Kidney capillary endothelial cell (primary cell): ENCODE data around the gene PIK3R1.

ENCODE experiments used
- DNase-seq: peaks from one replicate; pipeline ENCODE4 v3.0.0-alpha.2; 2018; ENCODE audit warnings: low spot score

PIK3R1 gene

DNA sequence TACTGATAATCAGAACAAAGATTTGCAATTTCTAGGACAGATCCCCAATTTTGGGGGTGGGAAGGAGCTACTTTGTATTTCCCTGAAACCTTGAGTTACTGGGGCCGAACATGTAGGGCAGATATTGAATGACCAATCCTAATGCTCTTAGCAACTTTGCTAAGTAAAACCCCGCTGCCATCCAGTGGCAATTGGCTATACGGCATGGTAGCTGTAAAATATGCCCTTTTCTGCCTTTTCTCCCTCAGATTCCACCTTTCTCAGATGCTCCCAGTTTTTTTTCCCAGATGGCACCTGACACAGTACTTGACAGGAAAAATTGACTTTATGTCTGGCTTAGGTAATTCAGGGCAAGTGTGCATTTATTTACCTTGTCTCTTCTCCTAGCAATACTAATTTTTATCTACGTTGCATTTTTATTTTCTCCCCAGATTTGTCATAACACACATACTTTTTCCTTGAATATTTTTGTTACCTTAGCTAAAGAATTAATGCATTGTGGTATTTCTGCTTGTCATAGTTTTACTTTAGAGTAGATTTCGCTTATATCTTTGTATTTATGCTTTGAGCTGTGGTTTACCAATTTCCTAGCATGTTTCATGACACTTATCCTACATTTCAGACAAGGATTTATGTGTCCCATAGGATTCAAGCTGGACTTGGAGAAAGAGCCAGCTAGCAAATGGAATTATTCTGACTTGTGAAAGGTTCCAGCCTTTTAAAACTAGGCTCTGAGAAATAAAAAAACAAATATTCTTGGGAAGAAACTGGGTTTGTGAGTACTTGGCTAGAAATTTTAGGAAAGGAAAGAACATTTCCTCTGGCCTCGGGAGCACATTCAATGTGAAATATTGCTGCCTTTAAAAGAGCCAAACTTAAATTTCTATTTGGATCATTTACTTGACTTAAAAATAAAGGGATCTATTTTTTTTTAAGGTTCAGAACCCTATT lies 37.4 kb downstream of the PIK3R1 start:
- DNase-seq, result peak; percentile 73

- no peak for DNase-seq
These were observed 38.3 kb downstream of the PIK3R1 start for GRCh38 chr5:68253624-68254585.

- DNase-seq, result no peak
These were observed 39.3 kb downstream of the PIK3R1 start for GRCh38 chr5:68254810-68255209.

GRCh38 chr5:68255305-68256120 lies 40.0 kb downstream of the PIK3R1 start:
- DNase-seq, result no peak

DNA sequence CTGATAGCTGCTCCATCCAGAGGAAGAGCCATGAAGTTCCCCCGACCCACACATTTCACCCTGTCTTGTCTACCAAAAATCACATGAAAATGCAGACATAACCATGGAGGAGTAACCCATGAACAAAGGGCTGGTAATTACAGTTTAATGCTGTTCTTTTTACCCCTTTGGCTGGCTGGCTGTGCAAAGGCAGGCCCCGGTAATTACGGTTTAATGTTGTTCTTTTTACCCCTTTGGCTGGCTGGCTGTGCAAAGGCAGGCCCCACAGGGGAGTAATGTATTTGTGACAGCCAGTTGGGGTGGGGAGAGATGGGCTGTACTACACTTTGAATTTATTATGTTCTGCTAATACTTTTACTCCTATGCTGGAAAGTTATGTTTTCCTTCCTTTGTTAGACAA lies 41.7 kb downstream of the PIK3R1 start:
- DNase-seq, result no peak

DNA sequence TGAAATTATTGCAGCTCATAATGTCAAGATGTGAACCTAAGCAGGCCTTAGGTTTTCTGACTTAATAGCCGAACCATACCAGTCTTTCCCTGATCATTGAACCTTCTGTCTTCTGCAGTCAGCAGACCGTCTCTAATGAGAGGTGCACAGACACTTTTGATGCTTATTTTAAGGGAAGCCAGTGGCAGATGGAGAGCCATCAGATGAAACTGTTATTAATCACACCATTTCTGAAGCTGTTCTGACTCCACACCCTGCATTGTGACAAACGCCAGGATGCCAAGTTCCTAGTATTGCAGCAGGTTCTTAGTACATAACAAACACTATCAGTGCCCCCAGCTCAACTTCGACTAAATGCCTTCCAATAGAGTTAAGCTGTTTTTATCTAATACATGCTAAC lies 43.0 kb downstream of the PIK3R1 start:
- DNase-seq, result no peak

DNA sequence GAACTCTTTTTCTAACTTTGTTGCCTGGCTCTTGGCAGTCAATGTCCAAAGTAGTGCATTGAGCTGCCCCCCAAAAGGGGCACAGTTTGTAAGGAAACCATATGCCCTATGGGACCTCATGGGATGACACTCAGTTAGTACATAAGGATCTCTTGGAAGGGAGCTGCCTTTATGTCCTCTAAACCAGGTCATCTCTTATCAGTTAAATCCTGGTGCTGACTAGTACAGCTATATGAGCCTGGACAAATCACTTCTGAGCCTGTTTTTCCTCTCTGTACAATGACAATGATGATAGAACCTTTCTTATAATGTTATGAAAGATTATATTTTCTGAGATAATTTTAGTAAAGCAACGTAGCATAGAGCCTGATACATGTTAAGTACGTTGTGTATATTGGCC lies 44.1 kb downstream of the PIK3R1 start:
- no peak for DNase-seq

DNA sequence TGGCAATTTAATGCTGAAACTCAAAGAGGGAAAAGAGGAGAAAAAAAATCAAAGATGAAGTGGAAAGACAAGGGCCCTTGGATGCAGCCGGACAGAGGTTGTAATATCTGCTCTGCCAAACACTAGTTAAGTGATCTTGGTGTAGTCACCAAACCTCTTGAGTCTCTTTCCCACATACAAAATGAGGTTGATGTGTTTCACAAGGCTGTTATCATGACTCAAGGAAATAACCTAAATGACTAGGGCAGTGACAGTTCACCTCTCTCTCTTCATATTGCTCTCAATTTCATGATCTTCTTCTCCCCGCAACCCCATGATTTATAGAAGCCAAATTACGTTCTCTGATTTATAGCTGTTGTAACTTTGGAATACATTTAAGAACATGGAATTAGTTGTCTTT lies 44.9 kb downstream of the PIK3R1 start:
- no peak for DNase-seq

GRCh38 chr5:68261169-68261568 lies 45.6 kb downstream of the PIK3R1 start:
- no peak for DNase-seq

- DNase-seq, result no peak
These were observed 46.1 kb downstream of the PIK3R1 start for GRCh38 chr5:68261569-68262065.

- DNase-seq, result no peak
These were observed 48.7 kb downstream of the PIK3R1 start for GRCh38 chr5:68264024-68264956.

GRCh38 chr5:68265347-68265746 lies 49.8 kb downstream of the PIK3R1 start:
- DNase-seq, result no peak

GRCh38 chr5:68265822-68266395 lies 50.4 kb downstream of the PIK3R1 start:
- DNase-seq, result no peak

DNA sequence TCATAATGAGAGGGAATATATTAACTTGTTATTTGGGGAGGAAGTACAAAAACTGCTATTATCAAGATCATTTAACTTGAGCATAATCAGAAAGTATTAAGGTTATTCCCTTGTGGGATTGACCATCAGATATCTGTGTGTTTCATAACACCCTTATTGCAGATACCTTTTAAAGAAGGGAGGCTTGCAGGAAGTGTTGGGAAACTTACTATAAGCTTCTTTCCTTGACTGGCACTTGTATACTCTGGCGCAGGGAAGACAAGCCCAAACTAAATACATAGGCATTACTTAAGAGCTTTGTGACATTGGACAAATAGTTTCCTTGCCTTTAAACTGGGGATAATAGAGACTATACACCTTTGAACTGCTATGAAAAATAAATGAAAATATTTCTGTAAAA lies 50.9 kb downstream of the PIK3R1 start:
- DNase-seq, result no peak

GRCh38 chr5:68267066-68267465 lies 51.5 kb downstream of the PIK3R1 start:
- DNase-seq, result no peak

GRCh38 chr5:68268101-68268851 lies 52.7 kb downstream of the PIK3R1 start:
- no peak for DNase-seq

DNA sequence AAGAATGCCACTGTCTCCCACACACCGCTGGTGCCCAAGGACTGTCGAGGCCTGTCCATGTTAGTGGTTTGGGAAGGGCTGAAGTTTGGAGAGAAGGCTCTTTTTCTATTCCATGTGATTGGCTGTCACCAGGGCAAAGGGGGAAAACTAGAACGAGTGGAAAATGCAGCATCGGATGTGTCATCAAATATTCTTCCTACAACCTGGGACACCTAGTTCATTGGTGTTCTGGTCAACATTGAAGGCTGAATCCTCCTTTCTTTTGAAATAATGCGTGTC lies 53.2 kb downstream of the PIK3R1 start:
- no peak for DNase-seq

- DNase-seq, result no peak
These were observed 54.3 kb downstream of the PIK3R1 start for GRCh38 chr5:68269820-68270219.

DNA sequence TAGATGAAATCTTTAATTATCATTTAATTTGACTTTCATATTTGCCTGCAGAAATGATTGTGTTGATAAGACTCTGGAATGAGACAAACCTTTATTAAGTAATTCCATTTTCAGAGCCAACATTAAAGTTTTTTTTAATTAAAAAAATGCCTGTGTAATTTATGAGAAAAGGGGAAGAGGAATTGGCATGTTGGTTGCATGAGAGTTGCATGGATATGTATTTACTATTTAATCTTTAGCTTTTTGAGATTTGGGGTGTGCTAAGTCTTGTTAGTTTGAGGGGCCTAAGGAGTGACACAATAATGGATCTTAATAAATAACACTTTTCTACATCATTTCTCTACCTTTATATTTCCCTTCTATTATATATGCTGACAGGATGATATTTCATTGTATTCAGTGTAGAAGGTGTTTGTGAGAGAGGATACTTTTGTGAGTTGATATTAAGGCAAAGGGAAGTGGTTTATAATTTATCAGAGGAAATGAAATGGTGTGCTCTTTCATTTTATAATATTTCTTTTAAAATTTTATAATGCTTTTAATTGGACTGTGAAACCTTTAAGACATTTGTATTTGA lies 54.9 kb downstream of the PIK3R1 start:
- no peak for DNase-seq
